Regular cardiac myocyte (primary cell): Measurements from ENCODE around the gene S100A16. TPM values are rescaled to one million over a fixed set of nuclear protein-coding genes. Genes with fewer than 3 reads are reported as not detected.

Experiments used
- total RNA-seq: library from RNA; depleted of rRNA; stranded (reverse); fragments of >200 nt; gene quantifications from 2 replicates; pipeline ENCODE4 v1.2.3, GENCODE V29; 2014

Gene S100A16
- 126 and 297 TPM in 2 replicates for total RNA-seq

GRCh38 chr1:153612755-153613331, at the start of gene S100A16:
TSS of gene S100A16 (minus strand) at chr1:153613137. CDS start at chr1:153608151, 4,986 bp downstream.

GRCh38 chr1:153658400-153659174, 45.6 kb upstream of the S100A16 start, which contains the start of gene SNAPIN:
TSS of gene SNAPIN (plus strand) at chr1:153658703. CDS start at chr1:153658744, 41 bp downstream.

GRCh38 chr1:153633754-153634665, 21.1 kb upstream of the S100A16 start, which contains the start of gene CHTOP:
TSS of gene CHTOP (plus strand) at chr1:153634066. CDS start at chr1:153636589, 2,523 bp downstream.

GRCh38 chr1:153627715-153628626, 15.0 kb upstream of the S100A16 start, which contains the start of gene S100A1:
TSS of gene S100A1 (plus strand) at chr1:153628434. CDS start at chr1:153630522, 2,088 bp downstream.

GRCh38 chr1:153626904-153627714, 14.2 kb upstream of the S100A16 start, which contains the start of gene S100A13:
TSS of gene S100A13 (minus strand) at chr1:153627505. CDS start at chr1:153626472, 1,033 bp downstream.

GRCh38 chr1:153616144-153616916, 3.4 kb upstream of the S100A16 start, which contains the start of gene S100A14:
TSS of gene S100A14 (minus strand) at chr1:153616325. CDS start at chr1:153615858, 467 bp downstream.

GRCh38 chr1:153565529-153566374, 47.2 kb downstream of the S100A16 start, which contains the start of gene S100A2:
TSS of gene S100A2 (minus strand) at chr1:153565844. CDS start at chr1:153563877, 1,967 bp downstream.

Other genes with a start within 250 kb of the S100A16 start
- not detected in 2 replicates for gene S100A12, start 237.5 kb downstream of the S100A16 start, total RNA-seq
- gene S100A8, start 222.1 kb downstream of the S100A16 start, total RNA-seq = not detected in 2 replicates
- not detected in 2 replicates for gene S100A7A, start 196.6 kb downstream of the S100A16 start, total RNA-seq
- not detected in 2 replicates for gene S100A7, start 152.5 kb downstream of the S100A16 start, total RNA-seq
- 607 and 730 TPM in 2 replicates for gene S100A6, start 77.1 kb downstream of the S100A16 start, total RNA-seq
- not detected in 2 replicates for gene S100A5, start 72.2 kb downstream of the S100A16 start, total RNA-seq
- 30.4 and 70.7 TPM in 2 replicates for gene S100A4, start 67.3 kb downstream of the S100A16 start, total RNA-seq
- 2.8 and 4.6 TPM in 2 replicates for gene S100A3, start 63.9 kb downstream of the S100A16 start, total RNA-seq
- 0.85 and 2.5 TPM in 2 replicates for gene S100A2, start 47.3 kb downstream of the S100A16 start, total RNA-seq
- 0.19 TPM in 1 of 2 replicates, not detected in the other for gene S100A14, start 3.2 kb upstream of the S100A16 start, total RNA-seq
- 97.2 and 98.0 TPM in 2 replicates for gene S100A13, start 14.4 kb upstream of the S100A16 start, total RNA-seq
- not detected in 2 replicates for gene S100A1, start 15.3 kb upstream of the S100A16 start, total RNA-seq
- gene CHTOP, start 20.9 kb upstream of the S100A16 start, total RNA-seq = 24.2 and 38.3 TPM in 2 replicates
- gene SNAPIN, start 45.6 kb upstream of the S100A16 start, total RNA-seq = 61.7 and 69.8 TPM in 2 replicates
- gene ILF2, start 57.9 kb upstream of the S100A16 start, total RNA-seq = 151 and 266 TPM in 2 replicates
- gene NPR1, start 65.6 kb upstream of the S100A16 start, total RNA-seq = 0.19 and 0.85 TPM in 2 replicates
- gene INTS3, start 114.9 kb upstream of the S100A16 start, total RNA-seq = 26.5 and 29.7 TPM in 2 replicates
- 6.1 and 8.5 TPM in 2 replicates for gene SLC27A3, start 162.3 kb upstream of the S100A16 start, total RNA-seq